22Rv1 (cell line): ENCODE measurements around the gene LGI4.

Source experiments
- CTCF ChIP-seq: fragments of 450-650 bp; IDR thresholded peaks from 2 replicates; pipeline ENCODE4 v1.5.1; 2017; ENCODE audit warnings: mild to moderate bottlenecking
- ZFX ChIP-seq: fragments of 450-650 bp; IDR thresholded peaks from 2 replicates; pipeline ENCODE4 v1.6.1; 2017; ENCODE audit warnings: antibody characterized with exemption, borderline replicate concordance

- TF ChIP-seq CTCF (no peak), ZFX (no peak)
Measured at GRCh38 chr19:35164418-35164817, 29.6 kb upstream of the LGI4 start.
